Medulla oblongata (tissue), 1 donor: ENCODE results near the gene CCDC175.
A peak's percentile ranks its signal among the peaks of the same experiment; 100 is the strongest.

Experiments used
- DNase-seq: peaks from one replicate; pipeline ENCODE4 v3.0.0-alpha.2; 2015; ENCODE audit errors: extremely low spot score

The CCDC175 gene

DNA sequence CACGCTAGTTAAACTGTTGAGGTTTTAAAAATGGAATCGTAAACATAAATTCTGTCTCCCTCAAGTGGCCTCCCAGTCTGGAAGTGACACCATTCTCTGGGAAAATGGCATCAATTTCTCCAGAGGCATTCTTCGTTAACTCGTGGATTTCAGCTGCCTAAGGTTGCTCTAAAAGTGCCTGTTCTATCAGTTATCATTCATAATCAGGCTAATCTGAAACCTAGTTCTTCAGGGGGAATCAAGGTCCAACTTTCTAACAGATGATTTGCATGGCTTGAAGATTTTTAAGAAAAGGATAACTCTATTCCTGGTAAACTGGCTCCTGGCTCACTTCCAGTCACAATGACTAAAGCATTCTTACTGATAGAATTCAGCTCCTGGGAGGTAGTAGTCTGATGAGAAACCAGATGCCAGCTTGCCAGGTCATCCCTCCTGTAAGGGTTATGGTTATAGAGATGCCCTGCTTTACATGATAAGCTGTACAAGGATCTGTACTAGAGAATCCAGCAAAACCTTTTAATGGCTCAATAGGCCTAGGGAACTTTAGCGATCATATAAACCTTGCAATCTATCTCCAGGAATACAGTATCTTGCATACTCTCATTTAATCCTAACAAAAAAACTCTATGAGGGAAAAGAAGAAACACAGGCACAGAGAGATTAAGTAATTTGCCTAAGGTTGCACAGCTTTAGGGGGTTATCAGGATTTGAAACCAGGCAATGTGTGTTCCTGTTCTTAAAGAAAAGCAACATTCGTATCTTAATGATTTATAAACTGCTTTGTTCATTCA lies 93.9 kb downstream of the CCDC175 start:
- peak; percentile 31 for DNase-seq

- DNase-seq: no peak
These were observed 94.6 kb downstream of the CCDC175 start for GRCh38 chr14:59481871-59482540.

- no peak for DNase-seq
These were observed 95.2 kb downstream of the CCDC175 start for GRCh38 chr14:59481407-59481806.

DNA sequence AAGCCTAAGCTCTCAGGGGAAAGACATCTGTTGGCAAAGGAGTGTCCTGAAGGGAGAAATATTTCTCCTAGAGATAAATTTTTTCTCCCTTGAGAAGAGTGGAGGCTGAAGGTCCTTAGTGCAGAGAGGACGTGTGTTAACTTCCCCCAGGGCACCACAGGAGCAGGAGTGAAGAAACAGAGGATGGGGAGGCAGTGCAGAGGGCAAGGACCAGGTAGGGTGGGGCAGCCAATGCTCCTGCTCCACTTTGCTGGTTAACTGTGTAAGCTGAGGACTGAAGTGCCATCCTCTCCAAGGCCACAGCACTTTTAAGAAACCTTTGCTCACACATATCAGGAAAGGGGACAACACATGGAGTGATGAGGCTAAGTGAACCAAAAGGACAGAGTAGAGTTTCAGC lies 96.4 kb downstream of the CCDC175 start:
- no peak for DNase-seq

DNA sequence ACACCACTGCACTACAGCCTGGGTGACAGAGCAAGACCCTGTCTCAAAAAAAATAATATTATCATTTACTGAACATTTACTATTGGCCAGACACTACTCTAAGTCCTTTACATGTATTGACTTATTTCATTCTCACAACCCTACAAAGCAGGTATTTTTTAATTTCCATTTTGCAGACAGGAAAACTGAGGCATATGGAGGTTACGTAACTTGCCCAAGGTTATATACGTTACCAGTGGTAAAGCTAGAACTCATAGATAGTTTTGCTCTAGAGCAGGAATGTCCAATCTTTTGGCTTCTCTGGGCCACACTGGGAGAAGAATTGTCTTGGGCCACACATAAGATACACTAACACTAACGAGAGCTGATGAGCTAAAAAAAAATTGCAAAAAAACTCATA lies 98.1 kb downstream of the CCDC175 start:
- DNase-seq: no peak

GRCh38 chr14:59475709-59476108 lies 100.9 kb downstream of the CCDC175 start:
- no peak for DNase-seq

DNA sequence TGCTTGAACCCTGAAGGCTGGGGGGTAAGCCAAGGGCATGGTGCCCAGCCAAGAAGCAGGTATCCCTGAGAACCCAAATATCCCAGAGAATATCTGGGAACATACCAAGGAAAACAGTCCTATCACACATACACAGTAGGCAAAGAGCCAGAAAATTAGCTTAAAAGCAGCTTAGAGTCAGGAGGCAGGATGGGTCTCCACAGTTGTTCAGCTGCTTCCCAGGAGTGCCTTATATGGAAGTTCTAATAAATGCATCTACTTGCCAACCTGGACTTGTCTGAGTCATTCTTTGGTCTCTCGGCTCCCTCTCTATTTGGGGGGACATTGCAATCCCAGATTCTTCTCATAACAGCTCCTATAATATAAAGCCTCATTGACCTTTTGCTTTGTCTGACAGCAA lies 102.4 kb downstream of the CCDC175 start:
- no peak for DNase-seq

DNA sequence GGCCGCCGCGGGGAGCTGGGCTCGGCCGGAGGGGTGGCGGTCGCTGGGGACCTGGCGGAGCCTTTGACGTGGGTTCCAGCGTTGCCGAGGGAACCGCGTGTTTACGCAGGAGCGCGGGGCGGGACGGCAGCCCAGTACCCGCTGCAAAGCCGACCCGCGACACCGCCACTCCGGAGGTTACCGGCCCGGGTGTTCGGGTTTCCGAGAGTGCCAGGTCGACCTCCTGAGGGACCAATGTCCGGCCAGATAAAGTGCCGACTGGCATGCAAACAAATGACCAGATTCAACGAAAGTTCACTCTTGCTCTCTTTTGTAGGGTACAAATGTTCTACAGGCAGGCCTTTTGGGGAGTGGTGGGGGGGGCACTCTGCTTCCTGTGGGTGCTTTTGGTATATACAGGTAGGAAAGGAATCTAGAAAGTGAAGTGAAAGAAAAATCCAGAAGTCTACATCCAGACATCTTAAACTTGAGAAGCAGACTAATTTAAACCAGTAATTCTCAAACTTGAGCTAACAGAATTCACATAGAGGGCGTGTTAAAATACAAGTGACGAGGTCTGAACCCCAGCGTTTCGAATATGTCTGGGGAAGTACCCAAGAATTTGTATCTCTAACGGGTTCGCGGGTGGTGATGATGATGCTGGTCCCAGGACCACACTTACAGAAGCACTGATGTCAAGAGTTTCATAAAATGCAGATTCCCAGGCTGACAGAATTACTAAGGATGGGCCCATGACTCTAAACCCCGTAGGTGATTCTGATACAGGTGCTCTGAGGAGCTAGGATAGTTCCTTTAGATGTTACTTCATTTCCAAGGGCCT lies 111.1 kb downstream of the CCDC175 start, which contains the start of gene GPR135:
Gene GPR135, minus strand, starts transcription at position 65 of the 820 bp plus-strand sequence. CDS start 154 bp downstream, outside the sequence.
- DNase-seq: no peak

DNA sequence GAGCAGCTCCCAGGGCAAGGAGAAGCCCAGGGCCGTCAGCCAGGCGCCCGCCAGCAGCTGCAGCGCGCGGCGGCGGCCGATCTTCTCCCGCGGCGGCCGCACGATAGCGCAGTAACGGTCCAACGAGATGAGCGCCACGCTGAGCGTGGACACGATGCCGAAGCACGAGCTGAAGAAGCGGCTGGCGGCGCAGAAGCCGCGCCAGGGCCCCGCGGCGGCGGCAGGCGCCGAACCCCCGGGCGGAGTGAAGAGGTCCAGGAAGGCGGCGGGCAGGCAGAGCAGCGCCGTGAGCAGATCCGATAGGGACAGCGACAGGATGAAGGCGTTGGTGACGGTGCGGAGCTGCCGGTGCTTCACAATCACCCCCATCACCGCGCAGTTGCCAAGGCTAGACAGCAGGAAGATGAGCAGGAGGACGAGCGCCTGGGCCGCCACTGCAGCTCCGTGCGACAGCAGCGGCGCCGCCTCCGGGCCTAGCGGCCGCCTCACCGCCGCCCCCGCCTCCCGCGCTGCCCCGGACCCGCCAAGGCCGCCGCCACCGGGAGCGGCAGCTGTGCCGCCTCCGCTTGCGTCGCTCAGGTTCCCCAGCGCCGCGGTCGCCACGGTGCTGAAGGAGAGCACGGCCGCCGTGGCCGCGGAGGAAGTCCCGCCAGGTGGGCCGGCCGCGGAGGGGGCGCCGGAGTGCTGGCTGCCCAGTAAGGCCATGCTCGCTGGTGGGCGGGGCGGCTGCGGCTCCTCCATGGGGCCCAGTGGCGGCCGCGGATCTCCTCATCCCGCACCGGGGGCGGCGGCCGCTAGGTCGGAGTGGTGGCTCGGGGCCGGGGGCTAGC lies 111.9 kb downstream of the CCDC175 start:
- DNase-seq: peak; percentile 42

GRCh38 chr14:59463787-59464485 lies 112.7 kb downstream of the CCDC175 start:
- DNase-seq: no peak

DNA sequence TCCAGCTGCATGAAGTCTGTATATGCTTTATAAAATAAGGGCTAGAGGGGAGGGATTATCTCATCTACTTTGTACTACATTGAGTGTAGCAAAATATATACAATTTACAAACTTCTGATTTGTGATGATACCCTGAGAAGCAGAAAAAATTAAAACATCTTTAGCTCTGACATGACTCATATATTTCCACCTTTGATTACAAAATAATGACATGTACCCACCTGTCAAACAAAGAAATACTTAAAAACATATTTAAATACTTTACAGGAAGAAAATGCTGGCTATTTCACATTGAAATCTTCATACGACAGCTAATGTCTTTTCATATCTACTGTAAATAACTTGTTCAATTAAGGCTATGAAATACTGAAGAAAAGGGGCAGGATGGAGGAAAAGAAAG lies 114.7 kb downstream of the CCDC175 start:
- no peak for DNase-seq

DNA sequence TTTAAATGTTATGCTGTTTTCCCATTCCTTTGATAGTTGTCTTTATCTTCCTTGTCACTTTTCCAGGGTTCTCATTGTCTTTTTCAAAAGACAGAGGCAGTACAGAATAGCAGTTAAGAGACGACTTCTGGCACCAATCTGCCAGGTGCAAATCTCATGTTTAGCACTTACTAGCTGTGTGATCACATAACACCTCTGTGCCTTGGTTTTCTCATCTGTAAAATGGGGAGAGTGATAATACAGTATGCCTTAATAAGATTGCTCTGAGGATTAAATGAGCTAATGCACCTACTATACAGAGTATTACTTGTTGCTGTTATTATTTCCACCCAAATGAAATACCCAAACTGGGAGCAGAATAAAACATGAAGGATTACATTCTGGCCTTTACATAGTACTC lies 116.2 kb downstream of the CCDC175 start:
- no peak for DNase-seq

- no peak for DNase-seq
These were observed 118.1 kb downstream of the CCDC175 start for GRCh38 chr14:59458486-59458885.

DNA sequence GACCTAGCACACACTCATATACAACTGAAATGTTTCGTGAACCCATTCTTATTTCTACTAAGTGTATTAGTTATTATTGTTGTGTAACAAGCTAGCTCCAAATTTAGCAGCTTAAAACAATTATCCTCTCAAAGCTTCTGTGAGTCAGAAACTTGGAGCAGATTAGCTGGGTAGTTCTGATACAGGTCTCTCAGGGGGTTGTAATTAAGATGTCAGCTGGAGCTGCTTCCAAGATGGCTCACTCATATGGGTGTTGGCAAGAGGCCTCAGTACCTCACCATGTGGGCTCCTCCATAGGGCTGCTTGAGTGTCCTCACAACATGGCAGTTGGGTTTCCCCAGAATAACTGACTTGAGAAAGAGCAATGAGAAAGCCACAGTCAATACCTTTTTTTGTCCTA lies 121.2 kb downstream of the CCDC175 start:
- DNase-seq: no peak
